Psoas muscle (tissue), 8 donors: Measurements from ENCODE around the gene TEK. TPM values are rescaled to one million over a fixed set of nuclear protein-coding genes. Genes with fewer than 3 reads are reported as not detected.

Source experiments
- ATAC-seq, 4 donors: fragments of 200-7000 bp; cut with Tn5 transposase; one replicate each; pipeline ENCODE4 v1.9.1; 2020; ENCODE audit warnings: moderate library complexity in 3 of 4, mild to moderate bottlenecking in 2 of 4
- DNase-seq, 2 donors: peaks; one replicate each; pipeline ENCODE4 v3.0.0-alpha.2; 2020
- H3K27ac ChIP-seq: fragments of 200-600 bp; one replicate; pipeline ENCODE4 v1.8.0; 2022
- H3K27me3 ChIP-seq, 3 donors: fragments of 200-600 bp in 1 of 3; one replicate each; pipeline versions ENCODE4 v1.6.1 to v1.8.0; 2013 to 2022; ENCODE audit warnings: low read length in 2 of 3, mild to moderate bottlenecking in 2 of 3, moderate library complexity in 1 of 3; ENCODE audit not compliant: insufficient read depth in 3 of 3
- H3K36me3 ChIP-seq, 2 donors: fragments of 200-600 bp in 1 of 2; one replicate each; pipeline versions ENCODE4 v1.6.1 to v1.8.0; 2013 to 2022; ENCODE audit warnings: low read depth in 1 of 2, mild to moderate bottlenecking in 1 of 2, moderate library complexity in 1 of 2; ENCODE audit not compliant: insufficient read depth in 1 of 2
- H3K4me1 ChIP-seq: fragments of 200-600 bp; one replicate; pipeline ENCODE4 v1.8.0; 2022
- H3K4me3 ChIP-seq: fragments of 200-600 bp; one replicate; pipeline ENCODE4 v1.8.0; 2022; ENCODE audit warnings: mild to moderate bottlenecking
- H3K9me3 ChIP-seq: fragments of 200-600 bp; one replicate; pipeline ENCODE4 v1.8.0; 2022
- CTCF ChIP-seq: fragments of 200-600 bp; IDR thresholded peaks from one replicate; pipeline ENCODE4 v1.8.0; 2022; ENCODE audit warnings: antibody characterized with exemption
- whole genome bisulfite sequencing, 3 donors: extraction: QIAGEN DNeasy Blood & Tissue Kit; methylation state at CpG; one replicate each; pipeline versions ENCODE4 v1.1.6 to v1.1.7; 2013; 5-methylcytosine and 5-hydroxymethylcytosine counted together
- intact Hi-C, 2 donors: fragments of 100-400 bp; cut with DNase I; formaldehyde crosslinking; loops; one replicate each; pipeline versions ENCODE4 v1.11.0 to v1.14.2; 2022
- polyA plus RNA-seq, 3 donors: library from polyadenylated mRNA; stranded (reverse); fragments of 200-250 nt; gene quantifications; one replicate each; pipeline ENCODE4 v1.2.3, GENCODE V29; 2013
- total RNA-seq, 4 donors: library from RNA; stranded (reverse); fragmentation: NEBNext Ultra II Directional in 2 of 4; extraction: Animal tissue kit (Norgen Biotek cat#: 25700) in 2 of 4; gene quantifications; one replicate each; pipeline versions ENCODE4 v1.2.1 to v1.2.4, GENCODE V29; 2021 to 2023
- donor health status: healthy with polysubstance abuse.
- donor health status: DM: no; HTN: no; CAD: no; lungs with moderate emphysema.
- donor health status: Bipolar disorder and iron deficiency.
- donor health status: healthy.
- donor health status: DM: yes; HTN: yes; CAD: no.
- donor health status: DM: no; HTN: no; CAD: no.
- donor health status: DM: no; HTN: no; CAD: no.
- donor health status: DM: yes; HTN: yes; CAD: no.

TEK gene
- total and polyA plus RNA-seq, 7 donors, result 4.6 to 14.5 (median 7.1) TPM

- no peaks in the 10 kb centered on the region for H3K4me1 ChIP-seq
- H3K4me3 ChIP-seq, result no peak overlapping the region
- no peak overlapping the region for H3K27ac ChIP-seq
- no peaks in the 10 kb centered on the region for H3K9me3 ChIP-seq
- TF ChIP-seq CTCF, result no peak
- DNase-seq (no peak), ATAC-seq (peak in 3 of 4 donors; percentile 47 to 58 (median 56))
- H3K36me3 ChIP-seq, result peaks cover 0 to 7% of the 10 kb centered on the region in 2 donors
- intact Hi-C loops, result loop anchor here in 1 of 2 donors (5.0 to 10.0 kb wide), 2 partner anchors 77 to 171 kb away; no protein-coding TSS in a partner anchor
- no peaks in the 10 kb centered on the region for H3K27me3 ChIP-seq
Measured at GRCh38 chr9:27198190-27198589, 89.2 kb downstream of the TEK start.

GRCh38 chr9:27202056-27202455 is 93.0 kb downstream of the TEK start:
- ATAC-seq, result no peak
- Histone ChIP-seq H3K27ac (no peak overlapping the region), H3K4me3 (no peak overlapping the region), H3K9me3 (no peaks in the 10 kb centered on the region), H3K36me3 (peaks cover 0 to 8% of the 10 kb centered on the region in 2 donors), H3K4me1 (no peaks in the 10 kb centered on the region), H3K27me3 (no peaks in the 10 kb centered on the region)
- 67 to 83% (median 81%) methylated on average over 2 of the region's 2 CpGs for WGBS, 3 donors
- no peak for TF ChIP-seq CTCF
- intact Hi-C loops, result loop anchor here in 1 of 2 donors (10.0 kb wide), 1 partner anchor 167 kb away; no protein-coding TSS in a partner anchor
- no peak for DNase-seq

GRCh38 chr9:27203783-27204182 is 94.8 kb downstream of the TEK start:
- no peaks in the 10 kb centered on the region for H3K9me3 ChIP-seq
- no peak overlapping the region for H3K27ac ChIP-seq
- 72 to 82% (median 77%) methylated on average over 3 of the region's 3 CpGs for WGBS, 3 donors
- intact Hi-C loops, result loop anchor here in 1 of 2 donors (10.0 kb wide), 1 partner anchor 169 kb away; no protein-coding TSS in a partner anchor
- TF ChIP-seq CTCF, result no peak
- no peak for DNase-seq
- no peaks in the 10 kb centered on the region for H3K27me3 ChIP-seq
- H3K4me1 ChIP-seq, result no peaks in the 10 kb centered on the region
- H3K4me3 ChIP-seq, result no peak overlapping the region
- H3K36me3 ChIP-seq, result peaks cover 0 to 8% of the 10 kb centered on the region in 2 donors
- ATAC-seq, result no peak

- no peak overlapping the region for H3K4me3 ChIP-seq
- no peak for TF ChIP-seq CTCF
- no peak overlapping the region for H3K27ac ChIP-seq
- no peak for ATAC-seq
- no peaks in the 10 kb centered on the region for H3K27me3 ChIP-seq
- H3K4me1 ChIP-seq, result no peaks in the 10 kb centered on the region
- peaks cover 0 to 8% of the 10 kb centered on the region in 2 donors for H3K36me3 ChIP-seq
- no peaks in the 10 kb centered on the region for H3K9me3 ChIP-seq
- DNase-seq, result no peak
- intact Hi-C loops, result loop anchor here in 1 of 2 donors (10.0 kb wide), 1 partner anchor 170 kb away; no protein-coding TSS in a partner anchor
- whole genome bisulfite sequencing, 3 donors, result 85 to 90% (median 88%) methylated on average over 4 of the region's 4 CpGs
Measured at GRCh38 chr9:27204578-27204977, 95.6 kb downstream of the TEK start.

- intact Hi-C loops, result loop anchor here (5.0 to 10.0 kb wide), 2 partner anchors 168 to 170 kb away; no protein-coding TSS in a partner anchor
- no peak for ATAC-seq
- Histone ChIP-seq H3K27ac (no peak overlapping the region), H3K27me3 (no peaks in the 10 kb centered on the region), H3K9me3 (no peaks in the 10 kb centered on the region), H3K4me3 (no peak overlapping the region), H3K4me1 (no peaks in the 10 kb centered on the region), H3K36me3 (peaks cover 0 to 8% of the 10 kb centered on the region in 2 donors)
- DNase-seq, result no peak
- no peak for TF ChIP-seq CTCF
- 92 to 95% (median 94%) methylated on average over 2 of the region's 2 CpGs for WGBS, 3 donors
Measured at GRCh38 chr9:27205198-27205597, 96.2 kb downstream of the TEK start.
